Lung (tissue), 12 donors: ENCODE data around the gene KLF17. TPM values are rescaled to one million over a fixed set of nuclear protein-coding genes. Genes with fewer than 3 reads are reported as not detected.

ENCODE experiments used
- ATAC-seq: fragments of 200-7000 bp; cut with Tn5 transposase; one replicate; pipeline ENCODE4 v1.9.1; 2020; ENCODE audit warnings: moderate number of reproducible peaks; ENCODE audit not compliant: insufficient read depth, low FRiP score
- DNase-seq, 3 donors: peaks; one replicate each; pipeline ENCODE4 v3.0.0-alpha.2; 2013 to 2017
- H3K27ac ChIP-seq, 2 donors: one replicate each; pipeline ENCODE4 v1.5.1; 2013; ENCODE audit warnings: mild to moderate bottlenecking in 2 of 2, moderate library complexity in 2 of 2, control low read depth in 1 of 2, inconsistent platforms in 1 of 2, low read depth in 1 of 2, low read length in 1 of 2
- H3K27me3 ChIP-seq, 3 donors: one replicate each; pipeline ENCODE4 v1.5.1; 2013; ENCODE audit warnings: low read length in 2 of 3; ENCODE audit not compliant: control insufficient read depth in 3 of 3, insufficient read depth in 3 of 3
- H3K36me3 ChIP-seq, 4 donors: one replicate each; pipeline ENCODE4 v1.5.1; 2013; ENCODE audit warnings: low read length in 4 of 4, mild to moderate bottlenecking in 1 of 4, moderate library complexity in 1 of 4; ENCODE audit not compliant: control insufficient read depth in 4 of 4, insufficient read depth in 4 of 4
- H3K4me1 ChIP-seq, 5 donors: one replicate each; pipeline ENCODE4 v1.5.1; 2013; ENCODE audit warnings: low read length in 5 of 5, mild to moderate bottlenecking in 2 of 5, moderate library complexity in 1 of 5; ENCODE audit not compliant: control insufficient read depth in 5 of 5, insufficient read depth in 5 of 5
- H3K4me3 ChIP-seq: one replicate; pipeline ENCODE4 v1.5.1; 2013; ENCODE audit warnings: mild to moderate bottlenecking, control low read depth, moderate library complexity
- H3K9ac ChIP-seq, 2 donors: one replicate each; pipeline ENCODE4 v1.5.1; 2013; ENCODE audit warnings: low read length in 2 of 2, control low read depth in 1 of 2; ENCODE audit not compliant: insufficient read depth in 1 of 2
- H3K9me3 ChIP-seq, 4 donors: one replicate each; pipeline ENCODE4 v1.5.1; 2013; ENCODE audit warnings: low read length in 3 of 4, mild to moderate bottlenecking in 1 of 4, moderate library complexity in 1 of 4; ENCODE audit not compliant: control insufficient read depth in 4 of 4, insufficient read depth in 3 of 4
- CTCF ChIP-seq: IDR thresholded peaks from 2 replicates; pipeline ENCODE4 v1.5.1; 2012; ENCODE audit warnings: mild to moderate bottlenecking; ENCODE audit errors: control extremely low read depth, extremely low read depth
- WGBS, 2 donors: extraction: QIAGEN DNeasy Blood & Tissue Kit; methylation state at CpG; one replicate each; pipeline ENCODE4 v1.1.7; 2013; 5-methylcytosine and 5-hydroxymethylcytosine counted together
- polyA plus RNA-seq, 2 donors: library from polyadenylated mRNA; stranded (reverse); fragments of 200-250 nt; gene quantifications; one replicate each; pipeline ENCODE4 v1.2.1, GENCODE V29; 2013
- total RNA-seq, 2 donors: library from RNA; depleted of rRNA in 1 of 2; stranded (reverse); fragments of >200 nt in 1 of 2; gene quantifications; one replicate each; pipeline ENCODE4 v1.2.1, GENCODE V29; 2014 to 2021
- donor health status: control.
- donor health status: control.
- donor health status: Bipolar disorder and iron deficiency.
- donor health status: healthy.
- donor health status: DM: yes; HTN: yes; CAD: no.

The KLF17 gene
- total and polyA plus RNA-seq, 4 donors: 0.14 to 0.28 (median 0.21) TPM; not detected in 1

- Histone ChIP-seq H3K4me3 (no peak overlapping the region), H3K9ac (no peak overlapping the region), H3K27ac (no peak overlapping the region), H3K27me3 (peaks cover 0 to 5% (median 0%) of the 10 kb centered on the region in 3 donors), H3K4me1 (no peaks in the 10 kb centered on the region), H3K9me3 (peaks cover 0 to 4% (median 0%) of the 10 kb centered on the region in 4 donors), H3K36me3 (no peaks in the 10 kb centered on the region)
- DNase-seq (no peak), ATAC-seq (no peak)
- TF ChIP-seq CTCF: no peak
- 86 to 97% methylated on average over 1 of the region's 1 CpG for WGBS, 2 donors
Measured at GRCh38 chr1:44108971-44109370, 9.7 kb upstream of the KLF17 start.

GRCh38 chr1:44110916-44111315, 7.7 kb upstream of the KLF17 start:
- 94% methylated on average over 5 of the region's 5 CpGs for WGBS, 2 donors
- TF ChIP-seq CTCF: no peak
- ATAC-seq (no peak), DNase-seq (no peak)
- peaks cover 0 to 1% (median 0%) of the 10 kb centered on the region in 4 donors for H3K9me3 ChIP-seq
- H3K4me1 ChIP-seq: no peaks in the 10 kb centered on the region
- peaks cover 0 to 4% (median 0%) of the 10 kb centered on the region in 3 donors for H3K27me3 ChIP-seq
- H3K4me3 ChIP-seq: no peak overlapping the region
- H3K36me3 ChIP-seq: no peaks in the 10 kb centered on the region
- no peak overlapping the region for H3K27ac ChIP-seq
- no peak overlapping the region for H3K9ac ChIP-seq

GRCh38 chr1:44111861-44112260, 6.8 kb upstream of the KLF17 start:
- Histone ChIP-seq H3K9me3 (peaks cover 0 to 1% (median 0%) of the 10 kb centered on the region in 4 donors), H3K36me3 (no peaks in the 10 kb centered on the region), H3K4me3 (no peak overlapping the region), H3K27me3 (no peaks in the 10 kb centered on the region), H3K4me1 (no peaks in the 10 kb centered on the region), H3K27ac (no peak overlapping the region), H3K9ac (no peak overlapping the region)
- ATAC-seq (no peak), DNase-seq (no peak)
- WGBS, 2 donors: 78 to 89% methylated on average over 4 of the region's 4 CpGs
- no peak for TF ChIP-seq CTCF

- Histone ChIP-seq H3K4me1 (no peaks in the 10 kb centered on the region), H3K27me3 (no peaks in the 10 kb centered on the region), H3K9ac (no peak overlapping the region), H3K36me3 (no peaks in the 10 kb centered on the region), H3K9me3 (peaks cover 0 to 1% (median 0%) of the 10 kb centered on the region in 4 donors), H3K4me3 (no peak overlapping the region), H3K27ac (no peak overlapping the region)
- 89 to 93% methylated on average over 3 of the region's 3 CpGs for WGBS, 2 donors
- no peak for TF ChIP-seq CTCF
- DNase-seq: no peak
- ATAC-seq: no peak
Measured at GRCh38 chr1:44112486-44112885, 6.1 kb upstream of the KLF17 start.
